Ammon's horn (tissue), 1 donor: ENCODE data around the gene VCAN.
"Not testable (repeated sequence)": the region's sequence is repeated elsewhere in the genome, so short reads cannot be mapped to it uniquely, and the experiment has no call there.

Experiments used
- DNase-seq: peaks from one replicate; pipeline ENCODE4 v3.0.0-alpha.2; 2016; ENCODE audit warnings: low spot score

Gene VCAN

GRCh38 chr5:83471405-83472212, at the start of gene VCAN:
Gene VCAN, plus strand, starts transcription at chr5:83471744. Its CDS starts 11,775 bp downstream, at chr5:83483519.
- peak; percentile 76 for DNase-seq

- no peak for DNase-seq
These were observed 49.3 kb upstream of the VCAN start for GRCh38 chr5:83422284-83422683.

GRCh38 chr5:83426855-83427254, 44.7 kb upstream of the VCAN start:
- no peak for DNase-seq

- no peak for DNase-seq
These were observed 43.4 kb upstream of the VCAN start for GRCh38 chr5:83428126-83428525.

GRCh38 chr5:83428890-83429289, 42.7 kb upstream of the VCAN start:
- DNase-seq: no peak

- DNase-seq: peak; percentile 75
These were observed 41.2 kb upstream of the VCAN start for GRCh38 chr5:83430130-83431010.

GRCh38 chr5:83433891-83434290, 37.7 kb upstream of the VCAN start:
- no peak for DNase-seq

GRCh38 chr5:83434946-83435345, 36.6 kb upstream of the VCAN start:
- DNase-seq: no peak

GRCh38 chr5:83436276-83436675, 35.3 kb upstream of the VCAN start:
- DNase-seq: no peak

- DNase-seq: not testable (repeated sequence)
These were observed 33.8 kb upstream of the VCAN start for GRCh38 chr5:83437697-83438096.

- DNase-seq: no peak
These were observed 30.7 kb upstream of the VCAN start for GRCh38 chr5:83440826-83441225.

- no peak for DNase-seq
These were observed 29.8 kb upstream of the VCAN start for GRCh38 chr5:83441747-83442146.

- no peak for DNase-seq
These were observed 28.0 kb upstream of the VCAN start for GRCh38 chr5:83443534-83443933.

- DNase-seq: no peak
These were observed 27.1 kb upstream of the VCAN start for GRCh38 chr5:83444445-83444844.

- no peak for DNase-seq
These were observed 25.1 kb upstream of the VCAN start for GRCh38 chr5:83446253-83446947.

GRCh38 chr5:83447533-83447932, 24.0 kb upstream of the VCAN start:
- no peak for DNase-seq

GRCh38 chr5:83450183-83450966, 21.2 kb upstream of the VCAN start:
- DNase-seq: no peak

- DNase-seq: no peak
These were observed 20.6 kb upstream of the VCAN start for GRCh38 chr5:83450967-83451248.

GRCh38 chr5:83451955-83452354, 19.6 kb upstream of the VCAN start:
- no peak for DNase-seq

GRCh38 chr5:83453937-83454336, 17.6 kb upstream of the VCAN start:
- DNase-seq: no peak

GRCh38 chr5:83464261-83464660, 7.3 kb upstream of the VCAN start:
- no peak for DNase-seq
